HG03045 (cell line): Measurements from ENCODE around the gene PCCA.

ENCODE experiments used
- ATAC-seq: cut with Tn5 transposase; IDR thresholded peaks from one replicate; pipeline ENCODE4 v1.9.1; 2021; ENCODE audit warnings: mild to moderate bottlenecking, moderate library complexity; ENCODE audit not compliant: unreplicated experiment

The PCCA gene

DNA sequence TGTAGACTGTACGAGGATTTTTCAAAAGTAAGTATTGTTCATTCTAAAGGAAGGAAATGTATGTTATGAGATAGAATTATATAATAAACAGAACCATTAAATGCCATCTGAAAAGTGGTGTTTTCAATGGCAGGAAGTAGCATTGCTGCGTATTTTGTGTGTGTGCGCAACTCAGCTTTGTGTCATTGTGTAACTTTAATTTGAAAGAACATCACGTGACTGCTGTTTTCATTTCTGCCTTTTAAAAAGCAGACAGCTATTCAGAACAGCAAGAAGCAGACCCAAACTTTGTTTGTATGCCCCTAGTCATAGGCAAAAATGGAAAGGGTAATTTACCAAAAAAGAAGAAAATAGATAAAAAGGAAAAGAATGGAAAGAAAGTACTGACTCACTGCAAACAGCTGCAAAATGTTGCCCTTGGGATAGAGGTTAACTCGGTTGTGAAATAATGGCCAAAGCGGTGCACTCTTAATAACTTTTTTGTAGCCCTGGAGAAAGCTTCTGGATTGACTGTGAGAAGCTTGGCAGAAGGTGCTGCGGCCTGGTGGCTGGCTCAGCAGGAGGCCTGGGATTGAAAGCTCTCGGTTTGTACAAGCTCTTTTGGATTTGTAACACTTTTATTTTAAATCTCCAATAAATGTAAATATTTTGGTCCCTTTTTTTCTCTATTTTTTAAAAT lies 402.4 kb downstream of the PCCA start:
- no peak for ATAC-seq

DNA sequence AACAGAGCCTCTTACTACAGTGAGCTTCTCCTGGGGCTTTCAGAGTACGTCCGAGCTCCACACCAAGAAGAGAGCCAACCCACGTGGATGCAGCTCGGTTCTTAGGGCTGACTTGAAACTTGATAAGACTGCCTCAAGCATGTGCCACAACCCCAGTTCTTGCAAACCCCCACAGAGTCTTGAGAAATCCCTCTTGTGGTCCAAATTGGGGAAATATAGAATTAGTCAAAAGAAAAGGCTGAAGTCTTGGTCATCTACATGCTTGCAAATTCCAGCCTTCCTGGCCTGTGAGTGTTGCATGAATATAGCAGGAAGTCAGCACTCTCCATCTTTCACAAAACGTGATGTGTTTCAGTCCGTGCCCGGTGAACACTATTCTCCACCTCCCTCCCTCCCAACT lies 404.5 kb downstream of the PCCA start:
- no peak for ATAC-seq

DNA sequence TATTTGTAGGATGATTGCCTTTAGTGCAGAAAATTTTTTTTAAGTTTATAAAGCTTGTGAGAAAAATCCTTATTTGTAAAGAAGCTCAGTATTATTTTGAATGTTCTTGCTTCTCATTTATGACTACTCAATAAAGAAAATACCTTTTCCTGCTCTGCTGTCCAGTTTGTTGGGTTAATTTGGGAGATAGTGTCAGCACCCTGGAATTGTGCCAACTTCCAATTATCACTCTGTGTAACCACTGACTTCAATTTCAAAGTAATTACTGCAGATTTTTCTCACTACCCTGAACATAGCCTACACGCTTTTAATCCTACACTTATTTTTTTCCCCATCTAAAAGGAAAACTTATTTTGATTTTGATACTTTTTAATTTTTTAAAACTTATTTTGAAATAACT lies 406.6 kb downstream of the PCCA start:
- ATAC-seq, result no peak

- ATAC-seq, result no peak
These were observed 408.5 kb downstream of the PCCA start for GRCh38 chr13:100497389-100497788.

GRCh38 chr13:100502446-100502845 lies 413.6 kb downstream of the PCCA start:
- no peak for ATAC-seq

DNA sequence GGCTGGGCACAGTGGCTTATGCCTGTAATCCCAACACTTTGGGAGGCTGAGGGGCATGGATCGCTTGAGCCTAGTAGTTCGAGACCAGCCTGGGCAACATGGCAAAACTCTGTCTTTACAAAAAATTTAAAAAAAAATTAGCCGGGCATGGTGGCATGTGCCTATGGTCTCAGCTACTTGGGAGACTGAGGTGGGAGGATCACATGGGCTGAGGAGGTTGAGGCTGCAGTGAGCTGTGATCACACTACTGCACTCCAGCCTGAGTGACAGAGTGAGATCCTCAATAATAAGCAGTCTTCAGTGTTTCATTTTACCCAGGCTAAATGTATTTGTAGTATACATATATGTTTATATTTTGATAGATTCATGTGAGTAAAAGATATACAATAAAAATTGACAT lies 414.7 kb downstream of the PCCA start:
- no peak for ATAC-seq

DNA sequence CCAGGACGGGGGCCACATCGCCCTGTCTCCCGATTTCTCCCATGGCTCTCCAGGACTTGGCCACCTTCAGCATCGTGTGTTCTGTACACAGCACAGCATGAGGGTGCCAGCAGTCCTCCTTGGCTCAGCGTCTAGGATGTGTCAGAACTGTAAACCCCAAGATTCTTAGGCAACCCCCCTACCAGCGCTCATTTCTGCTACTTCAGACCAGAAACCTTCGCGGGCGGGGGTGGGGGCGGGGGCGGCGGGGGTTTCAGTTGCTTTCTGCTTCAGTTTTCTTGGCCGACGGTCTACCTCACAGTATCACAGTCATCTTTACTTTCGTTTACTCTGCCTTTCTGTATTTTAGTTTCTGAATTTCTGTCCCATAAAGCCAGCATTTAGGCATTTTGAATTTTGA lies 417.3 kb downstream of the PCCA start:
- ATAC-seq, result no peak

- ATAC-seq, result no peak
These were observed 417.9 kb downstream of the PCCA start for GRCh38 chr13:100506600-100507422.

GRCh38 chr13:100508455-100508854 lies 419.6 kb downstream of the PCCA start:
- ATAC-seq, result no peak

DNA sequence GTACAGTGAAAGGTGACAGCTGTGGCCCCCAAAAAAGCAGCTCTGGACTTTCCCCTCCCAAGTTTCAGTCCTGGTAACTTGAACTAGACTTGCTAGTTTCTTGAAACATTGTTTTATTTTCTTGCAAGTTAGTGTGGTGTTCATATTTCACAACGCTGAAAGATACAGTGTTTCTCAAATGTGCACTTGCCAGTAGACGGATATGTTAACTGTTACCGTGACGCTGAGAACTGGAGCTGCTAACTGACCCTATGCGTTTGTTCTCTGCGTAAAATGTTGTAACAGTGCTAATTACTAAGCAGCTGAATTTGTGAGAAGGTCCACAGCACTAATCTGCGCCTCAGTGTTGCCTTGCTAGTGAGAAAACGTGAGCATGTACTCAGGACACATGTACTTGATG lies 420.1 kb downstream of the PCCA start:
- ATAC-seq, result no peak

DNA sequence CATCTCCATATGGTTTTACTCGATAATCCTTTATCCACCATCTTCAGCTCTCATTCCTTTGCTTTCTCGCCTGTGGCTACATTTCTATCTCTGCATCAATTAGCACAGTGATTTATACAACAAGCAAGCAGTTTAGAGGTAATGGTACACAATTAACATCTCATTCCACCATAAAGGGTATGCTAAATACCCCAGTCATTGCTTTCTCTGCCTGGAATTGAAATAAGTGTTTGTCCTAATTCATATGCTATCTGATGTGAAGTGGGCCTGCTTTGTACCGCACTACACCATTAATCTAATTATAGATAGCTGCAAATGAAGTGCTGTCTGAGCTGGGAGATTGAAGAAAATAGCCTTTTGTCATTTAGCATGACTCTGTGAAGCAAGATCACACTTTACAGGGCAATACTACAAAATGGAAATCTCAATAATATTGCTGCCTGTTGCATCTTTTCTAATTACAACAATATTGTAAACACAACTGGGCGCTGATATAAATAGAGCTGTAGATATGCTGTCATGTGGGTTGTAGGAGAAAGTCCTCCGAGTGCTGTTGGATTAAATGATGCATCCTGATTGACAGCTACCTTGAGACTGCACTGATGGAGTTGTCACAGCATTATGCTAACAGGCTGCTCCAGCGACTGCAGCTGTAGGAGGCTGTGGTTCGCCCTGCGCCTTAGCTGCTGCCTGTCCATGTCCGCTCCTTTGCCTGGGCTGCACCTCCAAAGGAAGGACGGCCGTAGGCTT lies 421.5 kb downstream of the PCCA start:
- ATAC-seq, result no peak

DNA sequence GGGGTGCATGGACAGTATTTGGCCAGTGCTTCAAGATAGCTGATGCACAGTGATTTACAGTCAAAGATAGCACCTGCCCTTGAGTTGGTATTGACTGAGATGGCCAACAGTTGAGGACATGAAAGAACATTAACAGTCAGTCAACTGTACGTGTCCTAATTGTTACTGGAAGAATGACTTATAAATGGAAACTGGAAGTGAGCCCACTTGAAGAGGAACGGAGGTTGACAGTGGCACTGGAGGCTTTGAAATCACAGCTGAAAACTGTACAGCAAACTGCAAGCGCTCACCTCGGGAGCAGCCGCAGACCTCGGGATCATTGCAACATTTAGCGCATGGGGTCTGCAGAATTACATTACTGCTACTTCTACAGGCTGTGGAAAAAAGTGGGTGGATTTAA lies 422.6 kb downstream of the PCCA start:
- no peak for ATAC-seq

GRCh38 chr13:100512422-100512821 lies 423.5 kb downstream of the PCCA start:
- ATAC-seq, result no peak

DNA sequence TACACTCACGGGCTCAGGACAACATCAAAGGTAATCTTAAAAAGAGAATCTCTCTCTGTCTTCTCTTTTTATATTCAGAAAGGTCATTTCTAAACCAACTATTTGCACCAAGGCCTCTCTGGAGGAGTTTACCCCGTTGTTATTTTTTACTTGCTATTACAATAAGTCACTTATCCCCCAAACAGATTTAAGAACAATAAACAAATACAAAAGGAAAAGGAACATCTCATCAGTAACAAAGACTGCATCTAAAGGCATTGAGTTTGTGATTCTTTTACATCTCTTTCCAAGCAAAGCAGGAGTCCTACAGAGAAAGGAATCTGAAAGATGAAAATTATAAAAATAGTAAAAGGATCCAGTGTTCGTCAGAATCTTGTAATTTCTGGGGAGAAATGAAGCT lies 424.3 kb downstream of the PCCA start:
- no peak for ATAC-seq

GRCh38 chr13:100513987-100514670 lies 425.2 kb downstream of the PCCA start:
- no peak for ATAC-seq

DNA sequence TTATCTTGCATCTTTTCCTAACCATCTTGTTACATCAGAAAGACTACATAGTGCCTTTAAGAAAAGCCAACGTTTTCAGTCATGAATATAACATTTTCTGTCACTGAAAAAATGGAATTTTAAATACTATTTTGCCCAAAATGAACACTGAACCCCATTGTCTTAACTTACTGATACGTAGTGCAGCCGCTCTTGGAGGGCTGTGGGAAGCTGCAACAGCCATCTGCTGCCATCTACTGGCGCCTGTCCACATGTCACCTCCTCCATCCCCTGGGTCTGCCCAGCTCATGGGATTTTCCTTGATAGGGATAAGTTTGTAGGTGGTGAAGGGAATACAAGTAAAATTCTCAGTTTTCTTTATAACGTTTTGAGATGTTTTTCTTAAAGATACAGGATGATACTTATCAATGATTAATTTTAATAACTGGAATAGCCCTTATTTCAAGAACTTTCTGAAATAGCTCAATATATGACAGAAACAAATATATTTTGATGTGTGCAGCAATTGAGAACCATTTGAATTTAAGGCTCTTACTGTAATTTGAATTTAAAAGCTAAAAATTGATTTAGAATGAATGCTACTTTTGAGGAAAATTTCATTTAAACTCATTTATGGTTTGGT lies 426.0 kb downstream of the PCCA start:
- peak; percentile 86 for ATAC-seq

DNA sequence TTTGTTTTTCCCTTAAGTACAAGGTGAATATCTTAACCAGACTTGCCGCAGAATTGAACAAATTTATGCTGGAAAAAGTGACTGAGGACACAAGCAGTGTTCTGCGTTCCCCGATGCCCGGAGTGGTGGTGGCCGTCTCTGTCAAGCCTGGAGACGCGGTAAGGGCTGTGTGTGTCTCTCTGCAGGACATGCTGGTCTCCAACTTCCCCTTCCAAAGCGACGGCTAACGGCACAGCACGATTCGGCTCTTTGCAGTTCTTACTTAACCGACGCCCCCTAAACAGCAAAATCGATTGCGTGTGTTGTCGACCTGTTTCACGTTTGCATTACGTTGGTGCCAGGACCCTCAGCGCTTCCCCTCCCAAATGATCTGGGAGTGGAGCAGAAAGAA lies 426.5 kb downstream of the PCCA start:
- ATAC-seq, result no peak

- no peak for ATAC-seq
These were observed 428.2 kb downstream of the PCCA start for GRCh38 chr13:100517135-100517534.

- no peak for ATAC-seq
These were observed 428.8 kb downstream of the PCCA start for GRCh38 chr13:100517728-100518127.

DNA sequence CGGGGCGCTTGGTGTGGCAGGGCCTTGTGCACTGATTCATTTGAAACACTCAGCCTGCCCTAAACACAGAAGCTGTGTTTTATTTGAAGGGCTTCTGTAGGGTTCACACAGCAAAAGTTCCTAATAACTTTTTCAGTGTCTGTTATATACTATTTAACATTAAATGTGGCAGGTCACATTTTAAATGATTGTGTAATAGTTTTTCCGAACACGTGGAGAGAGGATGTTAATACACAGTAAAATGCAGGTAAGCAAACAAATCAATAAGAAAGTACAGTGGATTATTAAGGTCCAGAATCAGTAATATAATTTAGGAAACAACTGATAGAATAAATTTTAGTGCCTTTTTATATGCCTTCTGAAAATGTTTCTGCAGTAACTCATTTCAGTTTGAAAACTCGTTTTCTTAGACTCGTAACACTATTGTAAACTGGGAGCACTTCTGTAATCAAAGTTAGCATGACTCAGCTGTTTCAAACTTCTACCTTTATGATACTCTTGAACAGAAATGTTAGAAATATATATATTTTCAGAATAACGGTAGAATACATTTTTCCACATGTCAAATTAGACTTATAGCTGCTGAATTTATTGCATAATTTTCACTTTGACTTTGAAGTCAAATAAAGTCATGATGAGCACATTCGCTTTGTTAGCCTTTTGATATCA lies 429.6 kb downstream of the PCCA start:
- ATAC-seq, result no peak
